Osteocyte (in vitro differentiated cells): ENCODE measurements around the gene TEKT3. TPM values are rescaled to one million over a fixed set of nuclear protein-coding genes. Genes with fewer than 3 reads are reported as not detected.
A peak's percentile ranks its signal among the peaks of the same experiment; 100 is the strongest.

ENCODE experiments used
- DNase-seq: peaks from one replicate; pipeline ENCODE4 v3.0.0; 2021; ENCODE audit warnings: mixed read lengths; ENCODE audit not compliant: unreplicated experiment; ENCODE audit errors: extremely low spot score
- H3K27ac Mint-ChIP-seq: one replicate; pipeline ENCODE4 v1.8.0; 2021; ENCODE audit warnings: mild to moderate bottlenecking, mixed read lengths; ENCODE audit not compliant: unreplicated experiment
- H3K27me3 Mint-ChIP-seq: one replicate; pipeline ENCODE4 v1.8.0; 2021; ENCODE audit warnings: mixed read lengths; ENCODE audit not compliant: unreplicated experiment
- H3K36me3 Mint-ChIP-seq: one replicate; pipeline ENCODE4 v1.8.0; 2021; ENCODE audit warnings: mixed read lengths; ENCODE audit not compliant: unreplicated experiment
- H3K4me1 Mint-ChIP-seq: one replicate; pipeline ENCODE4 v1.8.0; 2021; ENCODE audit warnings: mixed read lengths; ENCODE audit not compliant: unreplicated experiment
- H3K4me3 Mint-ChIP-seq: one replicate; pipeline ENCODE4 v1.8.0; 2021; ENCODE audit warnings: mild to moderate bottlenecking, moderate library complexity, mixed read lengths; ENCODE audit not compliant: unreplicated experiment
- H3K9me3 Mint-ChIP-seq: one replicate; pipeline ENCODE4 v1.8.0; 2021; ENCODE audit warnings: mixed read lengths; ENCODE audit not compliant: unreplicated experiment
- total RNA-seq: library from RNA; stranded (reverse); gene quantifications from 2 replicates; pipeline ENCODE4 v1.2.1, GENCODE V29; 2021
- TF ChIP-seq, protein P1 (sequence below): fragments of 200-600 bp; sonication (generic); IDR thresholded peaks from 2 replicates; pipeline ENCODE4 v1.5.0; 2021; ENCODE audit warnings: antibody characterized with exemption, mild to moderate bottlenecking, moderate library complexity

TEKT3 gene
- total RNA-seq, 1 donor from 2014 or later = not detected

DNA sequence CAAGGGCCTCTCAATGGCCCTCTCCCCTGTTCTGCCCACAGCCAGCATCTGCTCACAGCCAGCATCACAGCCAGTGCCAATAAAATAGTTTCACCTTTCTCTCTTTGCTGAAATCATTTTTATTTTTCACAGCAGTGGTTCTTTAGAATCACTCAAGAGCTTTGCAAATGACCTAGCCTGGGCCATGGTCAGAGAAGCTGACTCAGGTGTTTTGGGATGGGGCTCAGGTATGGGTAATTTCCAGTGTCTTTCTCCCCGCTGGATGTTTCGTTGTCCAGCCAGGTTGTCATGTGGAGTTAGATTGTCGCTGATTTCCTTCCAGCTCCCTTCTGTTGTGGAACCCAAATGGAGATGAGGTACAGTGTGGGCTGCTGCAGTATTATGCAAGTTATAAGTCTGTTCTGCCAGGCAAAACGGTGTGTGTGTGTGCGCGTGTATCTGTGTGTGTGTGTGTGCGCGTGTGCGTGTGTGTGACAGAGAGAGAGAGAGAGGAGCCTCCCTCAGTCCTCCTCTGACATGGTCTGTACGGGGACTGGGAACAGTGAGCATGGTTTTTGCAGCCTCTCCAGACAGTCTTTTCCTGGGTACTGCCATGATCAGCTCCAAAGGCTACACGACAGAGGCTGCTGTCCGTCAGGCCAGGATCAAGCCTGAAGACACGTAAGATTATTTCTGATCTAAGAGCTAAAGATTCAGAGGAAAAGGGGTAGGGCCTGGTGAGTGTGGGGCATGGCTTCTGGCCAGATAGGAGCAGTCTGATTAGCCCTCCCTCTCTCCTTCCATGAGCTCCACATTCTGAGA, 74.9 kb downstream of the TEKT3 start:
- Mint-ChIP-seq H3K27me3 (no peaks in the 10 kb centered on the region), H3K27ac (no peak overlapping the region), H3K36me3 (no peaks in the 10 kb centered on the region), H3K9me3 (no peaks in the 10 kb centered on the region), H3K4me1 (peaks cover 43% of the 10 kb centered on the region), H3K4me3 (no peak overlapping the region)
- TF ChIP-seq, protein P1, sequence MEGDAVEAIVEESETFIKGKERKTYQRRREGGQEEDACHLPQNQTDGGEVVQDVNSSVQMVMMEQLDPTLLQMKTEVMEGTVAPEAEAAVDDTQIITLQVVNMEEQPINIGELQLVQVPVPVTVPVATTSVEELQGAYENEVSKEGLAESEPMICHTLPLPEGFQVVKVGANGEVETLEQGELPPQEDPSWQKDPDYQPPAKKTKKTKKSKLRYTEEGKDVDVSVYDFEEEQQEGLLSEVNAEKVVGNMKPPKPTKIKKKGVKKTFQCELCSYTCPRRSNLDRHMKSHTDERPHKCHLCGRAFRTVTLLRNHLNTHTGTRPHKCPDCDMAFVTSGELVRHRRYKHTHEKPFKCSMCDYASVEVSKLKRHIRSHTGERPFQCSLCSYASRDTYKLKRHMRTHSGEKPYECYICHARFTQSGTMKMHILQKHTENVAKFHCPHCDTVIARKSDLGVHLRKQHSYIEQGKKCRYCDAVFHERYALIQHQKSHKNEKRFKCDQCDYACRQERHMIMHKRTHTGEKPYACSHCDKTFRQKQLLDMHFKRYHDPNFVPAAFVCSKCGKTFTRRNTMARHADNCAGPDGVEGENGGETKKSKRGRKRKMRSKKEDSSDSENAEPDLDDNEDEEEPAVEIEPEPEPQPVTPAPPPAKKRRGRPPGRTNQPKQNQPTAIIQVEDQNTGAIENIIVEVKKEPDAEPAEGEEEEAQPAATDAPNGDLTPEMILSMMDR = no peak
- peak; percentile 38 for DNase-seq

DNA sequence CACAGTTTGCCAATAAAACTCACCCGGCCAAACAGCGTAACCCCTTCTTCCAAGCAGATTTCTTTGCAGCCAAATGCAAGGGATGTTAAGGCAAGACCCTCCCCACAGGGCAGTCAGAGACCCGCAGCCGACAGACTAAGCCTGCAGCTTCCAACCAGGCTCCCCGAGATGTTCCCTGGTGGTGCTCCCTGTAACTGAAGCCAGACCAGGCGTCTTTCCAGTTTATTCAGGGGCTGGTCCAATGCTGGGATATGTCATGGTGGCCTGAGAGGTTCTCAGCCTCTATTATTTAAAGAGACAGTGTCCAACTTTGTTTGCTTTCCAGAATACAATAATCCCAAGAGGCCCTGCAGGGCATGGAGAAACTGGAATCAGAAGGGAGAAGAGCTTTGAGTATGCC, 76.3 kb downstream of the TEKT3 start, which contains the start of gene PMP22:
Gene PMP22 (minus strand): TSS at position 196 of the 400 bp plus-strand sequence. CDS start 4,599 bp downstream, outside the sequence.
- no peaks in the 10 kb centered on the region for H3K36me3 Mint-ChIP-seq
- peaks cover 34% of the 10 kb centered on the region for H3K4me1 Mint-ChIP-seq
- DNase-seq = no peak
- peak within 1 kb of the TSS; percentile 53 for H3K4me3 Mint-ChIP-seq
- H3K9me3 Mint-ChIP-seq = no peaks in the 10 kb centered on the region
- H3K27ac Mint-ChIP-seq = peak within 1 kb of the TSS; percentile 42
- TF ChIP-seq, protein P1 = no peak
- no peaks in the 10 kb centered on the region for H3K27me3 Mint-ChIP-seq

DNA sequence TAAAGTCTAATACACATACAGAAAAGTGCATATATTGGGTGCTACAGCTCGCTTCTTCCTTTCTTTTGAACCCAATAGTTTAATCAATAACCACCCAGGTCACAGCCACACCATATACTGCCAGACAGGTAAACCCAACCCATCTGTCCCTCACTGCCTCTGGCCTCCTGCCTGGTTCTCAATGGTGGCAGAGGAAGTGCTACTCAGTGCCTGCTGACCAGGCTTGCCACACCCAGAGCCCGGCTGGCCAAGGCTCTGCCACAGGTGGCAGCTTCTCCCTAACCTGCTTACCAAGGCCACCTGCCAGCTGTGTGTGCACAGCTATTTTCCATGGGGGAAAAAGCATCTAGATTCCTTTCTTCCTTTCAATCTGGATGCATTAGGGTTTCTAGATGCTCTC, 76.9 kb downstream of the TEKT3 start:
- no peak for DNase-seq
- Mint-ChIP-seq H3K27ac (peak overlapping the region; percentile 42), H3K36me3 (no peaks in the 10 kb centered on the region), H3K4me1 (peaks cover 40% of the 10 kb centered on the region), H3K4me3 (peak overlapping the region; percentile 7), H3K9me3 (no peaks in the 10 kb centered on the region), H3K27me3 (no peaks in the 10 kb centered on the region)
- TF ChIP-seq, protein P1 = no peak

DNA sequence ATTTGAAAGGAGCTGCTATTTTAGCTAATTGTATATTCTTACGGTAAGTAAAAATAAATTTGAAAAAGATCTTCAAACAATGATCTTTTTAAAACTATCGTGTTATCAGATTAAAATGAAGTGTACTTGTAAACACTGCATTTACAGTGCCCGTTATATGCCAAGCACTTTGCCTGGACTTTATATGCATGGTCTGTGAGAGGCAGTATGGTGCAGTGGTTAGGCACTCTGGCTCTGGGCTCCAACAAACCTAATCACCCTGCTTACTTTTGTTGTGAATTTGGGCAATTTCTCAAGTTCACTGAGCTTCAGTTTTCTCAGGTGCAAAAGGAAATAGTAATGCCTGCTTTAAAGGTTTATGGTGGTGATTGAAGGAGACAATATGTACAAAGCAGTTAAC, 77.7 kb downstream of the TEKT3 start:
- peak overlapping the region; percentile 95 for H3K27ac Mint-ChIP-seq
- peaks cover 6% of the 10 kb centered on the region for H3K36me3 Mint-ChIP-seq
- peak overlapping the region; percentile 99 for H3K4me3 Mint-ChIP-seq
- no peak for DNase-seq
- TF ChIP-seq, protein P1 = no peak
- H3K9me3 Mint-ChIP-seq = no peaks in the 10 kb centered on the region
- H3K27me3 Mint-ChIP-seq = no peaks in the 10 kb centered on the region
- peaks cover 47% of the 10 kb centered on the region for H3K4me1 Mint-ChIP-seq

DNA sequence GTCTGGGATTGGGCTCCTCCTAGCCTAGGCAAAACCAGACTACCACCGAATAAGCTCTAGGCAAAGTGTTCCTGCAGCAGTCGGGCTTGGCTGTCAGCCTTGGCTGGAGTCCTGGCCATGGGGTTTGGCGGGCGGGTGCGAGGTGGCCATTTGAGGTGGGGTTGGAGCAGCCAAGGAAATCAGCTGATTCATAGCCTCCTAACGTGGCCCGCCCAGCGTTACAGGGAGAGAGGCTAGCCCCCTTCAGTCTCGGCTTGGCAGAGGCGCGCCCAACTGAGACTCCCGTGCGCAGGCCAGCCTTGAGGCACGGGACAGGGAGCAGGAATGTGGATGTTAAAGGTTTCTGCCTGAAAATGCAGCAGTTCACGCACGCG, 78.2 kb downstream of the TEKT3 start:
- peak; percentile 90 for DNase-seq
- H3K9me3 Mint-ChIP-seq = no peaks in the 10 kb centered on the region
- TF ChIP-seq, protein P1 = no peak
- peak overlapping the region; percentile 95 for H3K27ac Mint-ChIP-seq
- H3K4me3 Mint-ChIP-seq = peak overlapping the region; percentile 99
- peaks cover 51% of the 10 kb centered on the region for H3K4me1 Mint-ChIP-seq
- peaks cover 10% of the 10 kb centered on the region for H3K36me3 Mint-ChIP-seq
- H3K27me3 Mint-ChIP-seq = no peaks in the 10 kb centered on the region
